NT2/D1 (cell line): Measurements from ENCODE around the gene ZNF784.
A peak's percentile ranks its signal among the peaks of the same experiment; 100 is the strongest.

Experiments
- DNase-seq: peaks from one replicate; pipeline ENCODE4 v3.0.0-alpha.2; 2011; ENCODE audit warnings: low read depth, low spot score
- H3K27me3 ChIP-seq: 2 replicates; pipeline ENCODE4 v1.6.0; 2011; ENCODE audit warnings: mild to moderate bottlenecking; ENCODE audit not compliant: insufficient read length, insufficient read depth
- H3K36me3 ChIP-seq: 2 replicates; pipeline ENCODE4 v1.6.1; 2011; ENCODE audit warnings: mild to moderate bottlenecking, low read length, mixed read lengths; ENCODE audit not compliant: insufficient read depth, insufficient read length
- H3K4me1 ChIP-seq: 2 replicates; pipeline ENCODE4 v1.5.1; 2011; ENCODE audit not compliant: insufficient read depth, insufficient read length
- H3K4me3 ChIP-seq: 2 replicates; pipeline ENCODE4 v1.5.1; 2011; ENCODE audit warnings: low read depth; ENCODE audit not compliant: insufficient read length
- H3K9ac ChIP-seq: 2 replicates; pipeline ENCODE4 v1.6.0; 2011; ENCODE audit warnings: low read depth; ENCODE audit not compliant: insufficient read length
- H3K9me3 ChIP-seq: 2 replicates; pipeline ENCODE4 v1.5.1; 2011; ENCODE audit warnings: mild to moderate bottlenecking, low read length; ENCODE audit not compliant: insufficient read depth
- SUZ12 ChIP-seq: IDR thresholded peaks from 2 replicates; pipeline ENCODE4 v1.6.1; 2011; ENCODE audit not compliant: insufficient read length, insufficient read depth; ENCODE audit errors: extremely low read depth
- YY1 ChIP-seq: IDR thresholded peaks from 2 replicates; pipeline ENCODE4 v1.6.1; 2011; ENCODE audit not compliant: insufficient read length, insufficient read depth
- ZNF274 ChIP-seq: IDR thresholded peaks from 2 replicates; pipeline ENCODE4 v1.6.1; 2011; ENCODE audit warnings: mild to moderate bottlenecking, low read depth, low read length

ZNF784 gene

GRCh38 chr19:55650126-55650557 is 25.8 kb upstream of the ZNF784 start:
- H3K9ac ChIP-seq, result no peak overlapping the region
- no peak for DNase-seq
- no peaks in the 10 kb centered on the region for H3K4me1 ChIP-seq
- TF ChIP-seq SUZ12, result no peak
- no peak for TF ChIP-seq ZNF274
- no peak for TF ChIP-seq YY1
- H3K27me3 ChIP-seq, result no peaks in the 10 kb centered on the region
- H3K9me3 ChIP-seq, result no peaks in the 10 kb centered on the region
- no peak overlapping the region for H3K4me3 ChIP-seq
- peaks cover 22% of the 10 kb centered on the region for H3K36me3 ChIP-seq

- Histone ChIP-seq H3K27me3 (no peaks in the 10 kb centered on the region), H3K4me3 (no peak overlapping the region), H3K4me1 (peaks cover 6% of the 10 kb centered on the region), H3K36me3 (peaks cover 28% of the 10 kb centered on the region), H3K9ac (peak overlapping the region; percentile 42), H3K9me3 (no peaks in the 10 kb centered on the region)
- no peak for TF ChIP-seq ZNF274
- TF ChIP-seq SUZ12, result no peak
- no peak for TF ChIP-seq YY1
- DNase-seq, result no peak
Observed at GRCh38 chr19:55649268-55650125, 25.1 kb upstream of the ZNF784 start.

DNA sequence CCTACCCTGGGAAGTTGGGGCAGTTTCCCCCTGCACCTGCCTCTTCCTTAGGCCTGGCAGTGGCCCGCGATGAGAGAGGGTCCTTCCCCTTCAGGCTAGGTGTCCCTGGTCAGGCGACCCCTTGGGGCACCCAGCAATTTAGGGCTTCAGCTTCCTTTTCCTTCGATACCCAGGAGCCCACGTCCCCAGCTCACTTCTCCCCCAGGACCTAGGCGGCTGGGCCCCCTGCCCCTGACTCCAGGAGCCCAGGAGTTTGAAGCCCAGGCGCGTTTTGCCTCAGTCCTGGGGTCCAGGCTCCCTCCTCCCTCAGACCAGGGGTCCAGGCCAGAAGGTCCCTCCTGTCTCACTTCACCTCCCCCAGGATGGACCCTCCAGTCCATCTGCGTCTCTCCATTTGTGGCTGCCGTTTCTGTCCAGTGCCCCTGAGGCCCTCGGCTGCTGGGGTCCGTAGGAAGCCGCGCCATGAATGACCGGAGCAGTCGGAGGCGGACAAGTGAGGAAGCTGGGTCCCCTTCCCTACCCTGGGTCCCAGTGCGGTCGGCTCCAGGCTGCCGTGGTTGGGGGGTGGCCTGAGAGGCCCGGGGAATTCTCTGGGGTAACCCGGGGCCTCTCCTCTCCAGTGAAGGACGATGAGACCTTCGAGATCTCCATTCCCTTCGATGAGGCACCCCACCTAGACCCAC is 24.4 kb upstream of the ZNF784 start:
- peaks cover 32% of the 10 kb centered on the region for H3K36me3 ChIP-seq
- H3K9me3 ChIP-seq, result no peaks in the 10 kb centered on the region
- peak overlapping the region; percentile 71 for H3K4me3 ChIP-seq
- H3K9ac ChIP-seq, result peak overlapping the region; percentile 95
- H3K4me1 ChIP-seq, result peaks cover 6% of the 10 kb centered on the region
- no peak for DNase-seq
- no peaks in the 10 kb centered on the region for H3K27me3 ChIP-seq
- TF ChIP-seq ZNF274 (no peak), YY1 (no peak), SUZ12 (no peak)

DNA sequence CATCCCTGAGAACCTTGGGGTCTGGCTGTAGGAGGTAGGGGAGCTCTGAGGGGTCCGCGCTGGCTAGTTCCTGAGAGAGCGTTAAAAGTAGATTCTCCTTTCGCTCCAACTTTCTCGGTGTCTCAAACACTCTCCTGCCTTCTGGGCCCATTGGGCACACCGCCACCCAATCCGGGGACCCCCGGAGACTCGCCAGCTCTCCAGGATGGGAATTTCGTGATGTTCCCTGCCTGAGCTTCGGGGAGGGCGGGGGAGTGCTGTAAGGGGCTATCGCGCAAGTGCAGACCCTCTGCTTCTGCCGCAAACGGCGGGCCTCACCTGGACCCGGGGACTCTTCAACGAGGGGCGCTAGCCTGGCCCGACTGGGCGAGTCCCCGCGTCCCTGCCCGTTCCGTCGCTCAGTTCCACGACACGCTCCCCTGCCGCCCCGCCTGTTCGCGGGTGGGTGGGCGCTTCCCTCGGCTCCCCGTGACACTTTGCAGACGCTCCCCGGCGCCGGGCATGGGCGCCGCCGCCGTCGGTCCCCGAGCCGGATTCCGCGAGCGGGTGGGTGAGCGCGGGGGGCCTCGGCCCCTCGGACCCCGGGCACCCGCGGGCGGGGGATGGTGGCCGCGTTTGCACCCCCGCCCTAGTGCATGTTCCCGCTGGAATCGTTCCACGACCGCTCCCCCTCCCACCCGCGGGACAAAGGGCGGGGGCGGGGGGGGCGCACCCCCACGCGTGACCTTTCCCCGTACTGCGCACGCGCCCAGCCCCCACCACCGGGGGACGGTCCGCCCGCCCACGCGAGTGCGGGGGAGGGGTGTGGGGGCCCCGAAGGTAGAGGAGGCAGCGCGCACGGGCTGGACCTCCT is 23.6 kb upstream of the ZNF784 start, which contains the start of gene CCDC106:
TSS of gene CCDC106 (plus strand) at position 481 of the 853 bp plus-strand sequence. CDS start 835 bp downstream, outside the sequence.
- DNase-seq, result peak; percentile 39
- Histone ChIP-seq H3K9me3 (no peaks in the 10 kb centered on the region), H3K4me3 (peak within 1 kb of the TSS; percentile 71), H3K4me1 (peaks cover 8% of the 10 kb centered on the region), H3K9ac (peak within 1 kb of the TSS; percentile 95), H3K36me3 (peaks cover 32% of the 10 kb centered on the region), H3K27me3 (no peaks in the 10 kb centered on the region)
- TF ChIP-seq SUZ12 (no peak), YY1 (no peak), ZNF274 (no peak)

GRCh38 chr19:55646889-55647731 is 22.7 kb upstream of the ZNF784 start:
- Histone ChIP-seq H3K4me1 (peaks cover 8% of the 10 kb centered on the region), H3K9ac (peak overlapping the region; percentile 95), H3K27me3 (no peaks in the 10 kb centered on the region), H3K9me3 (no peaks in the 10 kb centered on the region), H3K36me3 (peaks cover 29% of the 10 kb centered on the region), H3K4me3 (peak overlapping the region; percentile 71)
- DNase-seq, result no peak
- TF ChIP-seq SUZ12, result no peak
- no peak for TF ChIP-seq YY1
- TF ChIP-seq ZNF274, result no peak

GRCh38 chr19:55645512-55645881 is 21.1 kb upstream of the ZNF784 start:
- Histone ChIP-seq H3K9ac (peak overlapping the region; percentile 94), H3K4me1 (peaks cover 8% of the 10 kb centered on the region), H3K9me3 (no peaks in the 10 kb centered on the region), H3K27me3 (no peaks in the 10 kb centered on the region), H3K4me3 (no peak overlapping the region), H3K36me3 (peaks cover 26% of the 10 kb centered on the region)
- TF ChIP-seq SUZ12 (no peak), YY1 (no peak), ZNF274 (no peak)
- DNase-seq, result no peak
